Inflammatory macrophage treated with lipopolysaccharide for 1 hour (primary cell): ENCODE data around the gene LRRC75B.
"Not testable (repeated sequence)": the region's sequence is repeated elsewhere in the genome, so short reads cannot be mapped to it uniquely, and the experiment has no call there.

Experiments used
- DNase-seq, 2 donors: peaks; one replicate each; pipeline ENCODE4 v3.0.0-alpha.2; 2020 to 2022

The LRRC75B gene

GRCh38 chr22:24552503-24553286 lies 40.2 kb downstream of the LRRC75B start:
- DNase-seq, result not testable (repeated sequence)

- no peak for DNase-seq
Observed at GRCh38 chr22:24550902-24551435, 41.9 kb downstream of the LRRC75B start.

DNA sequence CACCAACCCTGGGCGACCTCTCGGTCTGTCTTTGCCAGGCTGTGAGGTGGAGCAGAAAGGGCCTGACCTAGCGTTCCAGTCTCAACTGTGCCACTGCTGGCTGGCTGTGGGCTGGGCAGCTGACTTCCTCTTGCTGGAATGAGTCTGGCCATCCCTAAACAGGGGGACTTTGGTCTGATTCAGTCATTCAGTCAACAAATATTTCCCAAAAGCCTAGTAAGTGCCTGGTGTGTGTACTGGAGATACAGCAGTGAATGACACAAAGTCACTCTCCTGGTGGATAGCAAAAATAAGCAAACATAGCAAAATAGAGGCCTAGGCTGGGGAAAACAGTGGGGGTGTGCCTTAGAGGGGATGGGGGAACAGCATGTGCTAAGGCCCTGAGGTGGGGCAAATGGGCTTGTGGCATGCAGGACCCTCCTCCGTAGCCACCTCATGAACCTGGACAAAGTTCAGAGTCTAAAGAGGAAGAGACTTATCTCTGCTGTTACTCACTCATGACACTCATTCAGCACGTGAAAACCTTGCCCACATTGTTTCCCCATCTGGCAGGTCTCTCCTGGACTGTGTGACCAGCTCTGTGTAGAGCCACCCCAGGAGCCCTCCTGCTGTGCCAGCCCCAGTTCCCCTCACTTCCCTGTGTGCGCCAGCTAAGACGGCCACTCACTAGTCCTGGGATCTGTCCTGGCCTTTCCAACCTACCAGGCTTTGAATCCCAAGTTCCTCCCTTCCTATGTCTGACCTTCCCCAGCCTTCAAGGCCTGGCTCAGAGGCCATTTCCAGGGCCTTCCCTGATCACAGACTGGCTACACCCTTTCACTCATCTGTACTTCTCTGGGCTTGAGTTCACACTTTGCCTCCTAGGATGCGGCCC lies 42.6 kb downstream of the LRRC75B start:
- DNase-seq, result peak; percentile 54 to 76

GRCh38 chr22:24548812-24549211 lies 44.1 kb downstream of the LRRC75B start:
- DNase-seq, result no peak

DNA sequence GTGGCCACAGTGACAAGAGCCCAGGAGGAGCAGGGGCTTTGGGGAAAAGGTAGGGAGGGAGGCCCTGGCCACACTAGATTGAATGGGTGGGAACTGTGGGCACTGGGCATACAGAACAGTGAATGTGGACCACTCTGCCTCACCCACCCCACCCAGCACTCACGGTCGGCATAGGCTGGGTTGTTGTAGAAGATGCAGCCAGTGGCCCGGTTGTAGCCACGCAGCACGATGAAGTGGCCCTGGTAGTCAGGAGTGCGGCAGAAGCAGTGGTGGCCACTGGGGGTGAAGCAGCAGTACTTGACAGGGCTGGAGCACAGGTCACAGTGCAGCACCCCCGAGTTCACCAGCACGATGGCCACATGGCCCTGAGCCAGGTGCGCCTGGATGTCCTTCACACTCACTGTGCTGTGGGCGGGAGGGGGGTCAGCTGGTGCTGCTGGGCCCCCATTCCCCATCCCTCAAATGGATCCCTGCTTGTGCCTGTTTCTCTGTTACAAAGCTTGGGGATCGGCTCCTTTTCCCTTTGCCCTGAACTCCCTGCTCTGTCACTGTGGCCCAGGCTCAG lies 49.1 kb downstream of the LRRC75B start:
- no peak for DNase-seq

GRCh38 chr22:24543185-24543601 lies 49.7 kb downstream of the LRRC75B start:
- DNase-seq, result no peak

- DNase-seq, result no peak
Observed at GRCh38 chr22:24542641-24543040, 50.2 kb downstream of the LRRC75B start.

GRCh38 chr22:24541681-24542515 lies 51.0 kb downstream of the LRRC75B start:
- no peak for DNase-seq

DNA sequence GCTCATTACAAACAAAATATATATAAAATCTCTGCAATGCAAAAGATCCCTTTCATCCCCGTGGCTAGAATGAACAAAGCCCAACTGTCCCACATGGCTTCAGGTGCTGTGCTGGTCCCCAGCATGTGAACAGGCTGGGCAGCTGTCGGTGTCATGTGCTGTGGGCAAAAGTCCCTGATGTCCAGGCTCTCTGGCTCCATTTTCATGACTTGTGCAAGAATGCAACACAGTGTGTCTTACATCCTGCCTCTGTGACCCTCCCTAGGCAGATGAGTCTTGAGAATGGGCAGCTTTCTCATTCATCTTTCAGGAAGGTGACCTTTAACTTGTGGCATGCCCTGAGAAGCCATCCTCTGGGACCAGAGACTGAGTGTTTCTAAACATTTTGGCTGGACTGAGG lies 52.4 kb downstream of the LRRC75B start:
- DNase-seq, result no peak

- no peak for DNase-seq
Observed at GRCh38 chr22:24536089-24536488, 56.8 kb downstream of the LRRC75B start.
